Activated CD4-positive, CD25-positive, alpha-beta regulatory T cell (primary cell): ENCODE results near the gene RARB.

Experiments
- DNase-seq, 4 experiments: peaks; one replicate each; lab custom pipeline; 2025; lab: John Stamatoyannopoulos, UW

Gene RARB

GRCh38 chr3:25554376-25554775, 126.3 kb downstream of the RARB start:
- no peak for DNase-seq

GRCh38 chr3:25555695-25556437, 127.8 kb downstream of the RARB start:
- DNase-seq, result no peak

GRCh38 chr3:25556447-25556846, 128.4 kb downstream of the RARB start:
- no peak for DNase-seq

GRCh38 chr3:25557694-25558093, 129.6 kb downstream of the RARB start:
- no peak for DNase-seq

- DNase-seq, result no peak
These were observed 130.1 kb downstream of the RARB start for GRCh38 chr3:25558121-25558520.

- DNase-seq, result no peak
These were observed 130.7 kb downstream of the RARB start for GRCh38 chr3:25558796-25559195.

- no peak for DNase-seq
These were observed 135.5 kb downstream of the RARB start for GRCh38 chr3:25563601-25564000.

GRCh38 chr3:25564075-25564474, 136.0 kb downstream of the RARB start:
- DNase-seq, result no peak

GRCh38 chr3:25565807-25566206, 137.7 kb downstream of the RARB start:
- no peak for DNase-seq

- no peak for DNase-seq
These were observed 138.4 kb downstream of the RARB start for GRCh38 chr3:25566358-25566920.

- no peak for DNase-seq
These were observed 139.3 kb downstream of the RARB start for GRCh38 chr3:25567388-25567787.

- DNase-seq, result no peak
These were observed 139.9 kb downstream of the RARB start for GRCh38 chr3:25567806-25568524.

GRCh38 chr3:25568525-25569078, 140.5 kb downstream of the RARB start:
- no peak for DNase-seq

- no peak for DNase-seq
These were observed 143.2 kb downstream of the RARB start for GRCh38 chr3:25571285-25571684.

- no peak for DNase-seq
These were observed 144.3 kb downstream of the RARB start for GRCh38 chr3:25572336-25572735.

- DNase-seq, result no peak
These were observed 144.9 kb downstream of the RARB start for GRCh38 chr3:25572919-25573385.

GRCh38 chr3:25573386-25574171, 145.5 kb downstream of the RARB start:
- no peak for DNase-seq

- no peak for DNase-seq
These were observed 146.2 kb downstream of the RARB start for GRCh38 chr3:25574172-25574765.

- no peak for DNase-seq
These were observed 146.9 kb downstream of the RARB start for GRCh38 chr3:25575001-25575400.

GRCh38 chr3:25576146-25576545, 148.1 kb downstream of the RARB start:
- no peak for DNase-seq

GRCh38 chr3:25576831-25577454, 148.9 kb downstream of the RARB start:
- DNase-seq, result no peak
